HG03280 (cell line): Measurements from ENCODE around the gene DYRK1A.
"Not testable (repeated sequence)": the region's sequence is repeated elsewhere in the genome, so short reads cannot be mapped to it uniquely, and the experiment has no call there.

ENCODE experiments used
- ATAC-seq: cut with Tn5 transposase; IDR thresholded peaks from one replicate; pipeline ENCODE4 v1.9.1; 2021; ENCODE audit warnings: mild to moderate bottlenecking, moderate library complexity; ENCODE audit not compliant: unreplicated experiment

Gene DYRK1A

GRCh38 chr21:37520801-37521200 lies 154.2 kb downstream of the DYRK1A start:
- no peak for ATAC-seq

- ATAC-seq: no peak
These were observed 155.1 kb downstream of the DYRK1A start for GRCh38 chr21:37521658-37522057.

GRCh38 chr21:37522641-37523295 lies 156.2 kb downstream of the DYRK1A start:
- no peak for ATAC-seq

GRCh38 chr21:37524944-37525343 lies 158.4 kb downstream of the DYRK1A start:
- not testable (repeated sequence) for ATAC-seq

- no peak for ATAC-seq
These were observed 159.2 kb downstream of the DYRK1A start for GRCh38 chr21:37525810-37526209.

- no peak for ATAC-seq
These were observed 160.5 kb downstream of the DYRK1A start for GRCh38 chr21:37527103-37527502.

GRCh38 chr21:37527716-37528115 lies 161.1 kb downstream of the DYRK1A start:
- ATAC-seq: no peak

- no peak for ATAC-seq
These were observed 161.8 kb downstream of the DYRK1A start for GRCh38 chr21:37528150-37528937.

GRCh38 chr21:37529649-37530048 lies 163.1 kb downstream of the DYRK1A start:
- ATAC-seq: no peak

GRCh38 chr21:37530901-37531351 lies 164.4 kb downstream of the DYRK1A start:
- no peak for ATAC-seq

GRCh38 chr21:37531431-37531932 lies 164.9 kb downstream of the DYRK1A start:
- ATAC-seq: no peak

GRCh38 chr21:37532868-37533780 lies 166.6 kb downstream of the DYRK1A start:
- peak; percentile 67 for ATAC-seq

GRCh38 chr21:37534431-37534830 lies 167.9 kb downstream of the DYRK1A start:
- ATAC-seq: no peak

GRCh38 chr21:37535130-37535529 lies 168.6 kb downstream of the DYRK1A start:
- no peak for ATAC-seq

- ATAC-seq: no peak
These were observed 169.1 kb downstream of the DYRK1A start for GRCh38 chr21:37535672-37536071.

- ATAC-seq: no peak
These were observed 170.2 kb downstream of the DYRK1A start for GRCh38 chr21:37536616-37537278.

- no peak for ATAC-seq
These were observed 170.9 kb downstream of the DYRK1A start for GRCh38 chr21:37537391-37537996.

- no peak for ATAC-seq
These were observed 172.5 kb downstream of the DYRK1A start for GRCh38 chr21:37538971-37539590.

- not testable (repeated sequence) for ATAC-seq
These were observed 174.6 kb downstream of the DYRK1A start for GRCh38 chr21:37541128-37541527.

GRCh38 chr21:37542512-37542911 lies 175.9 kb downstream of the DYRK1A start:
- no peak for ATAC-seq
